Loucy (cell line): ENCODE data around the gene YTHDF1.

Experiments
- CTCF ChIP-seq: fragments of 200-600 bp; sonication (generic); conservative IDR thresholded peaks from 2 replicates; pipeline ENCODE4 v1.5.1; 2014; ENCODE audit warnings: mild to moderate bottlenecking, antibody characterized with exemption, low read length
- EZH2phosphoT487 ChIP-seq: fragments of 200-600 bp; IDR thresholded peaks from 2 replicates; pipeline ENCODE4 v1.6.1; 2018; ENCODE audit warnings: antibody characterized with exemption, mild to moderate bottlenecking, moderate library complexity, borderline replicate concordance

GRCh38 chr20:63181226-63181625 is 34.7 kb downstream of the YTHDF1 start:
- TF ChIP-seq CTCF = no peak
- no peak for TF ChIP-seq EZH2phosphoT487
